Germinal center (tissue), 1 donor: ENCODE measurements around the gene BID.

Experiments used
- DNase-seq: peaks from one replicate; pipeline ENCODE4 v3.0.0; 2012; ENCODE audit warnings: mixed read lengths, low spot score

BID gene

GRCh38 chr22:17783773-17784480 is 9.7 kb upstream of the BID start:
- DNase-seq = no peak

DNA sequence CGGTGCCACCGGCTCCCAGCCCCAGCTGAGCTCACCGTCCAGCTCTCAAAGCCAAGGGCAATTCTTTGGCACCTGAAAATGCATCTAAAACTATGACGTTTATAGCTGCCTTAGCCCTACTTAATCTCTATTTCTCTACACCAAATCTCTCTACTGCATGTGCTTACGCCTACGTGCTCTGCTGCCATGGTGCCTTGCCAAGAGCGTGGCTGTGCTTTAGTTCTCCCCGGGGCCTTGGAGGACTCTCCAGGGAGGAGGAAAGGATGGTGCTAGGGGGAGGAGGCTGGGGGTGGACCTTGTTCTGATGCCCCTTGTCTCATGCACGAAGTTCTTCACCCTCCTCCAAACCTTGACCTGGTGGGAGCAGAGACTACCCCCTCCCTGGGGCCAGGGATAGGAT is 9.0 kb upstream of the BID start:
- no peak for DNase-seq

DNA sequence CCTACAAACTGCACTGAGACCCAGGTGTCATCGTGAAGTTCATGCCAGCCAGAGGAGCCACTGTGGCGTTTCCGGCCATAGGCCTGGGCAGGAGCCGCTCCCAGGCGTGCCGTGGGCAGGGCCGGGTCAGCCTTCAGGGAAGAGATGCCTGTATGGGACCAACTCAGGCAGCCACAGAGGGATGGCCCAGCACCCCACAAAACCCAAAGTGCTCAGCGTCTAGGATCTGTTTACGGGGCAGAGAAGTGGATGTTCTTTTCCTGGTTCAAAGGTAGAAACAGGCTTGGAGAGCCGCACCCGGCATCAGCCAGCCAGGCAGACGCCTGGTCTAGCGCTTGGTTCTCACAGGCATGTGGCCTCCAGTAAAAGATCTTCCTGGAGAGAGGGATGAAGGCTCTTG is 8.4 kb upstream of the BID start:
- DNase-seq = no peak

GRCh38 chr22:17782158-17782557 is 7.9 kb upstream of the BID start:
- no peak for DNase-seq

- no peak for DNase-seq
Measured at GRCh38 chr22:17781319-17782031, 7.2 kb upstream of the BID start.

- DNase-seq = no peak
Measured at GRCh38 chr22:17780741-17781318, 6.6 kb upstream of the BID start.

DNA sequence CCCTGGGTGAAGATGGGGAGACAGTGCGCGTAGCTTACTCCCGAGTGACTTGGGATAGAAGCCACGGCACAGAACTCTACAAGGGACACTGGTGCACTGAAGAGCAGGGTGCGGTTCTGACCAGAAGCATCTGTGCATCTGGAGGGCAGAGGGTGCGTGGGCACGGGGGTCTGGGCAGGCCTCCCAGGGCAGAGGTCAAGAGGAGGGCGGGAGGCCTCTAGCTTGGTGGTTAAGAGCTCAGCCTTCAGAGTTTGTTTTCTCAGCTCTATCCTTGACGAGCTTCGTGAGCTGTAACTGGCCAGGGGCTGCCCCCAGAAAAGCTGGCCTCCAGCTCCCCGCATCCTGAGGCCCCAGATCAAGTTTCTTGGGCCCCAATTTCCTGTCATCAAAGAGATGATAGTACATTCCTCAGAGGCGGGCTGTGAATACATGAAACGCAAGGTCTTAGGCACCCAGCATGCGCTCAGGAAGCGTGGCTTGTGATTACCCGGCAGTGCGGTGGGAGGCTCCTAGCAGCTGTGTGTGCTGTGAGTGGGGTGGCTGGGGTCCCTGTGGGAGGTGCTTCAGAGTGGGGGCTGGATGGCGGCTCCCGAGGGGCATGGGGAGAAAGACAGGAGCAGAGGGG is 6.0 kb upstream of the BID start:
- no peak for DNase-seq

GRCh38 chr22:17779286-17780115 is 5.2 kb upstream of the BID start:
- DNase-seq = no peak

- DNase-seq = no peak
Measured at GRCh38 chr22:17778412-17778976, 4.2 kb upstream of the BID start.

GRCh38 chr22:17777717-17778044 is 3.4 kb upstream of the BID start:
- no peak for DNase-seq

DNA sequence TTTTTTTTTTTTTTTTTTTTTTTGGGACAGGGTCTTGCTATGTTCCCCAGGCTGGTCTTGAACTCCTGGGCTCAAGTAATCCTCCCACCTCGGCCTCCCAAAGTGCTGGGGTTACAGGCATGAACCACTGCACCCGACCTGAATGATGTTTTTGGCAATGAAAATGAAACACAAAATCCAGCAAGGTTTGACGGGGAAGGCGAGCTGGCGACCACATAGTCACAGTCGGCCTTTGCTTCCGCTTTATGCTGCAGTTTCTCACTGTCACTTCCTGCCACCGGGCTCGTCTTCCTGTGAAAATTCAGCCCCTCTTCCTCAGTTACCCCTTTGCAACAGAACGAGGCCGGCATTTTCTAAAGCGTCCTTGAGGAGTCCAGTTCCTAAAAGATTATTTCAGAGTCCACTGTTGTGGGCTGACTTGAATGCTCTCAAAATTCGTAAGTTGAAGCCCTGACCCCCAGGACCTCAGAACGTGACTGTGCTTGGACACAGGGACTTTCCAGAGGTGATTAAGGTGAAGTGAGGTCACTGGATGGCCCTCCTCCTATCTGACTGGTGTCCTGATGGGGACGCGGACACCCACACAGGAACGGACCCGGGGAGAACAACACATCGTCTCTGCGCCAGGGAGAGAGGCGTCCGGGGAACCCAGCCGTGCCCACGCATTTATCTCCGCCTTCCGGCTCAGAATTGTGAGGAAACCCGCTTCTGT is 2.9 kb upstream of the BID start:
- peak; percentile 82 for DNase-seq

DNA sequence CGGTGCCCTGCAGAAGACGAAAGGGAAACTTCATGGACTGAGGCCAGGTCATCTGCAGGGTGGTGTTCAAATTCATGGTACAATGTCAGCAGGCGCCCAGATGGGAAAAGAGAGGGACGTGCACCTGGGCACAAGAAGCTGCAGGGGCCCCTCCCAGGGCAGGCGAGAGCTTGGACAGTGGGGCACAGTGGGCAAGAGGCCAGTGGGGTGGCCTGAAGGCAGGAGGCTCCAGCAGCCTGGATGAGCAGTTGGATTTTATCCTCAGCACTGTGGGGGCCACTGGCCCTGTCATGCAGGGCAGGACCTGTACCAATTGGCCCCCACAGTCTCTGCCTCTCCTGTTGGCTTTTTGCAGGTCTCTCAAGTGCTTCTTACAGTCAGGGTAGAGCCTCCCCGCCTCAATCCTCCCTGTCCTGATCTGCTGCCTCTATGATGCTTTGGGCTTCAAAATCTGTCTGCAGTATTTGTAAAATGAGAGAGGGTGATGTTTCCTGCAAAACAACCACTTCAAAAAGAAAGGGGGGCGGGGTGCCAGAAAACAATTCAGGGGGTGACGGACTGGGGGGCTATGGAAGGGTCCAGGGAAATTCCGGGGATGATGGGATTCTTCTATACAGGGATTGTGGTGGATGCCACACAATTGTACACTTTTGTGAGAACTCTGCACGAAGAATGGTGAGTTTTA is 1.7 kb upstream of the BID start:
- DNase-seq = no peak

- no peak for DNase-seq
Measured at GRCh38 chr22:17774926-17775685, 837 bp upstream of the BID start.

DNA sequence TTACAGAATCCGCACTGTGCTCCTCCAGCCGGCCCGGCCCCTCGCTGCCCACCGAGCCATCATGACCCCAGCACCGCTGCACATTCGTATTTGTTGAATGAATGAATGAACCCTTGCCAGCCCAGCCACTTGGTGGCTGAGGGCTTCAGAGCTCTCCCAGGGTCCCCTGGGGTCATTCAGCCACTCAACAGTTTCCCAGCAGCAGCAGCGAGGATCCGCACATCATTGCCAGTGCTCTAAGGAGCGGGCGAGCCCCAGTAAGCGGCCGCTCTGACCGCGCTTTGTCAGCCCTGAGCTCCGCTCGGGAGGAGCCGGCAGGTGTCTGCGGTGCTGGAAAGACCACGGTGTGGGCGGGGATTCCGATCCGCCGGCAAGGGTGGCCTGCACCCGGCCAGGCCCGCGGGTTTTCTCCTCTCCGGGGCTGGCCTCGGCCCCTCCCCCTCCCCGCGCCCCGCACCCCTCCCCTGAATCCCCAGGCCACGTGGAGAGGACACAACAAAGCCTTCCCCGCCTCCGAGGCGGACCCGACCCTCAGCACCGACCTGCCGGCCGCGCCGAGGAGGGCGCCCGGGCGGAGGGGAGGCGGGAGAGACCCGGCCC is 563 bp downstream of the BID start:
- peak; percentile 74 for DNase-seq

GRCh38 chr22:17772958-17773605 is 1.2 kb downstream of the BID start:
- DNase-seq = peak; percentile 52

DNA sequence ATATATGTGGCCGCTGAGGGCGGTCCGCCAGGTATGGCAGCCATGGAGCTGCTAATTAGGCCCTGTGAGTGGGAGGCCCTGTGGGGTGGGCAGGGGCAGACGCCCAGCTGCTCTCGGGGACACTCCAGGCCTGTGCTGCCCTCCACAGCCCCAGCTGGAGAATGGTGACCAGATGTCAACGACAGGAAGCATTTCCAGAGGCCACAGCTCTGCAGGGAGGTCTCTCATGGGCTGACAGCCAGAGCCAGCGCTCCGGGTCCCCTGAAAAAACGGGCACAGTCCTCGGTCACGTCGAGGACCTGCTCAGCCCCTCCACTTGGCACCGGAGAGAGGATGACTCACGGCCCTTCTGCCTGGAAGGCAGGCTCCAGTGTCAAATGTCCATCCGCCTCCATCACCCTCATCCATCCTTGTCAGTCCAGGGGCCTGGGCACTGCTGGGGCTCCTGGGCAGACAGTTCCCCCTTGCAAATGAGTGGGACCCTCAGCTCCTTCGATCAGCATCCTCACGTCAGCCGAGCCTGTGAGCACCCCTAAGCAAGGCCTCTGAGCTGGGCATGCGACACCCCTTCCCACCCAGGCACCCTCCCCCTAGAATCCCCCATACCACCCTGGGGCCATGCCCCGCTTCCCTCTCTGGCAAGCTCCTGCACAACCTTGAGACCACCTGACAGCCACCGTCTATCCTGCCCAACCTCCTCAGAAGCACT is 1.9 kb downstream of the BID start:
- DNase-seq = no peak

- no peak for DNase-seq
Measured at GRCh38 chr22:17770180-17771077, 3.8 kb downstream of the BID start.
